GM19438 (cell line): ENCODE measurements around the gene TTLL12.

Experiments
- ATAC-seq: cut with Tn5 transposase; IDR thresholded peaks from one replicate; pipeline ENCODE4 v1.9.1; 2021; ENCODE audit warnings: low read depth; ENCODE audit not compliant: unreplicated experiment

TTLL12 gene

GRCh38 chr22:43216738-43217137 is 29.8 kb upstream of the TTLL12 start:
- no peak for ATAC-seq

- ATAC-seq: no peak
Measured at GRCh38 chr22:43213962-43214361, 27.0 kb upstream of the TTLL12 start.

GRCh38 chr22:43213051-43213450 is 26.1 kb upstream of the TTLL12 start:
- no peak for ATAC-seq

- ATAC-seq: no peak
Measured at GRCh38 chr22:43212434-43212952, 25.6 kb upstream of the TTLL12 start.

GRCh38 chr22:43211941-43212433 is 25.1 kb upstream of the TTLL12 start:
- ATAC-seq: no peak

- no peak for ATAC-seq
Measured at GRCh38 chr22:43210631-43211515, 23.9 kb upstream of the TTLL12 start.

- no peak for ATAC-seq
Measured at GRCh38 chr22:43209971-43210370, 23.0 kb upstream of the TTLL12 start.

- no peak for ATAC-seq
Measured at GRCh38 chr22:43209523-43209890, 22.6 kb upstream of the TTLL12 start.

- no peak for ATAC-seq
Measured at GRCh38 chr22:43208703-43209522, 22.0 kb upstream of the TTLL12 start.

- ATAC-seq: no peak
Measured at GRCh38 chr22:43207849-43208702, 21.1 kb upstream of the TTLL12 start.

GRCh38 chr22:43207386-43207785 is 20.5 kb upstream of the TTLL12 start:
- no peak for ATAC-seq

GRCh38 chr22:43206509-43207161 is 19.7 kb upstream of the TTLL12 start:
- no peak for ATAC-seq

GRCh38 chr22:43205748-43206508 is 19.0 kb upstream of the TTLL12 start:
- no peak for ATAC-seq

GRCh38 chr22:43205261-43205691 is 18.3 kb upstream of the TTLL12 start:
- no peak for ATAC-seq

GRCh38 chr22:43203471-43203981 is 16.6 kb upstream of the TTLL12 start:
- no peak for ATAC-seq

GRCh38 chr22:43202756-43203410 is 15.9 kb upstream of the TTLL12 start:
- ATAC-seq: no peak

- ATAC-seq: no peak
Measured at GRCh38 chr22:43202326-43202725, 15.4 kb upstream of the TTLL12 start.

GRCh38 chr22:43201486-43202219 is 14.7 kb upstream of the TTLL12 start:
- no peak for ATAC-seq
